ENCODE data around the gene PRR5L. TPM values are rescaled to one million over a fixed set of nuclear protein-coding genes. Genes with fewer than 3 reads are reported as not detected.

PRR5L gene
- total and polyA plus RNA-seq, 9 of the 15 experiments (the other 6 are each of a cell fraction or from before 2014, with no cell fraction given) = 0.11 to 0.60 (median 0.36) TPM; not detected in 2

GRCh38 chr11:36507824-36508489 lies 211.9 kb downstream of the PRR5L start:
- peak overlapping the region; percentile 95 for H3K4me2 ChIP-seq (ENCODE audit: insufficient read depth, low read length)
- H3K4me3 ChIP-seq = peak overlapping the region; percentile 92
- H3K36me3 ChIP-seq (ENCODE audit: control insufficient read depth, insufficient read depth, low read length) = peaks cover 9% of the 10 kb centered on the region; the same call in 1 of the 3 replicates
- no peaks in the 10 kb centered on the region for H3K9me3 ChIP-seq (replicated peaks; ENCODE audit: control insufficient read depth, insufficient read depth, low read depth, low read length)
- TF ChIP-seq CEBPB (tag; IDR thresholded peaks at IDR 0.05) (peak; percentile 97), ZBTB2 (IDR thresholded peaks at IDR 0.05) (no peak), TARDBP (IDR thresholded peaks at IDR 0.05) (no peak), HMBOX1 (IDR thresholded peaks at IDR 0.05) (peak; percentile 70), IRF9 (tag; IDR thresholded peaks at IDR 0.05) (peak; percentile 52; the same call in 1 of the 2 replicates), CEBPG (CRISPR knock-in tag; IDR thresholded peaks at IDR 0.05) (no peak), CEBPG (tag; conservative IDR thresholded peaks at IDR 0.05 in 1 of 2, IDR thresholded peaks at IDR 0.05 in 1 of 2) (peak; percentile 64 to 82)
- WGBS (ENCODE audit: insufficient coverage, low coverage, missing lambda C conversion rate) = 52% methylated on average over 7 of the region's 7 CpGs
- H3K9me1 ChIP-seq (ENCODE audit: control insufficient read depth, insufficient read depth, low read length) = no peaks in the 10 kb centered on the region
- H3K27me3 ChIP-seq (ENCODE audit: control insufficient read depth in 2 of 2, insufficient read depth in 2 of 2, low read length in 2 of 2) = no peaks in the 10 kb centered on the region
- ChIA-PET CTCF (ENCODE audit: low intra/inter-chr PET ratio) (no interaction called here), POLR2A (interaction anchor here (0.8 to 1.1 kb wide), 3 partner anchors 8 to 102 kb away, joined by 3 to 4 read pairs (median 3); no protein-coding TSS in a partner anchor)
- ATAC-seq (no peak), DNase-seq (ENCODE audit: extremely low read depth in 1 of 4, low spot score in 3 of 4) (no peak), FAIRE-seq (no peak)
- H4K20me1 ChIP-seq (replicated peaks; ENCODE audit: control insufficient read depth, insufficient read depth, low read length) = no peaks in the 10 kb centered on the region
- in situ Hi-C loops (cut with MboI) (no loop called here), intact Hi-C loops (cut with micrococcal nuclease) (loop anchor here (10.0 kb wide), 2 partner anchors 117 to 237 kb away; no protein-coding TSS in a partner anchor)
- BruUV-seq (replicated peaks) = no TSS peak
- H3K4me1 ChIP-seq (replicated peaks in 1 of 2; ENCODE audit: control insufficient read depth in 2 of 2, insufficient read depth in 2 of 2, low read length in 2 of 2) = peaks cover 0 to 4% of the 10 kb centered on the region in 2 experiments; a peak in 3 of 5 replicates
- peak overlapping the region in 1 of 2 experiments; percentile 86; a peak in 2 of 4 replicates for H3K9ac ChIP-seq (ENCODE audit: insufficient read depth in 1 of 2, low read depth in 2 of 2, low read length in 2 of 2)
- peak overlapping the region; percentile 92; the same call in 2 of the 3 replicates for H3K27ac ChIP-seq (ENCODE audit: extremely low read depth, low read depth, low read length)
- H2AFZ ChIP-seq (ENCODE audit: low read depth, low read length) = no peak overlapping the region
- peaks cover 50% of the 10 kb centered on the region for H3K79me2 ChIP-seq (ENCODE audit: control insufficient read depth, insufficient read depth, low read length)

Measured in K562 (cell line).